GM19452 (cell line): ENCODE measurements around the gene MYOC.
"Not testable (repeated sequence)": the region's sequence is repeated elsewhere in the genome, so short reads cannot be mapped to it uniquely, and the experiment has no call there.

Experiments used
- ATAC-seq: cut with Tn5 transposase; IDR thresholded peaks from one replicate; pipeline ENCODE4 v1.9.1; 2021; ENCODE audit not compliant: unreplicated experiment

MYOC gene

DNA sequence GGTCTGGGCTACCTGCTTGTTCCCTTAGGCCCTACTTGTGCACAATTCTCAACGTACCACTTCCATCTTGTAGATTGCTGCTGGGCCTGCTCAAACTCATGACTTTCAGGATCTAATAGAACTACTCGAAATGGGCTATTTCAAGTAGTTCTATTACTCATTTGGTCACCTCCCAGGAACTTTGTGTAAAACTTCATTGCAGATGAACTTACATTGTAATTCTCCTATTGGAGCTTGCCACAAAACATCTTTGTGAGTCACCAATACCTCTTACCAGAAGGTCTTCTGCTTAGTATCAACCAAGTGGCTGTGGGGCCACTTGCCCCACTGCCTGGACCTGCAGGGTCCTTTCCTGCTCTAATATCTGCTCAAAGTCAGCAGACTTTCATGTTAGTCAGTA, 41.2 kb downstream of the MYOC start:
- no peak for ATAC-seq

GRCh38 chr1:171610385-171610784, 42.1 kb downstream of the MYOC start:
- ATAC-seq: peak; percentile 45

- peak; percentile 53 for ATAC-seq
Observed at GRCh38 chr1:171606402-171606941, 46.0 kb downstream of the MYOC start.

- ATAC-seq: not testable (repeated sequence)
Observed at GRCh38 chr1:171603042-171603441, 49.4 kb downstream of the MYOC start.

GRCh38 chr1:171600862-171601261, 51.6 kb downstream of the MYOC start:
- ATAC-seq: no peak

DNA sequence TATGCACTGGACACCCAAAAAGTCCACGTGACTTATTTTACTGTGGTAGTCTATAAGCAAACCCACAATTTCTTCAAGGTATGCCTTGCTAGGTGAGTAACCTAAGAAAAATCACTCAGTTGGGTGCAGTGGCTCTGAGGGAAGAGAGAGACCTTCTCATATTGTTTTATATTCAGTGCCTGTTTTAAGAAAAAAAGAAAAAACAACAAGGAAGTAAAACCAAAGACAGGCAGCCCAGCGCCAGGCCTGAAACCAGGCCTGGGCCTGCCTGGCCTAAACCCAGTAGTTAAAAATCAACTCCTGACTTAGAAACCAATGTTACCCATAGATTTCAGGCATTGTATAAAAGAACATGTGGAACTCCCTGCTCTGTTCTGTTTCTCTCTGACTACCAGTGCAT, 52.2 kb downstream of the MYOC start:
- peak; percentile 58 for ATAC-seq

DNA sequence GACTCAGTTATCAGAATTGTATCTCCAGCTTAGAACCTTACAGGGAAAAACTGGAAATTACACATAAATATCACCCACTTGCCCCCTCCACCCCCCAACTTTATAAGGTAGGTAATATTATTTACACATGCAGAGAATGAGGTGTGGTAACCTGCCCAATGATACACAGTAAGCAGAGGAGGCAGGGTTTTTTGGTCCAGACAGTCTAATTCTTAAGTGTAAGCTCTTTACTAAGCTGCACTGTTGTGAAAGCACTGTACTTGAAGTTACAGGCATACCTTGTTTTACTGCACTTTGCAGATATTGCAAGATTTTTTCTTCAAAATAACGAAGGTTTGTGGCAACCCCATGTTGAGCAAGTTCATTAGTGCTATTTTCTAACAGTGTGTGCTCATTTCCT, 55.3 kb downstream of the MYOC start:
- ATAC-seq: no peak

- no peak for ATAC-seq
Observed at GRCh38 chr1:171596705-171597104, 55.8 kb downstream of the MYOC start.

DNA sequence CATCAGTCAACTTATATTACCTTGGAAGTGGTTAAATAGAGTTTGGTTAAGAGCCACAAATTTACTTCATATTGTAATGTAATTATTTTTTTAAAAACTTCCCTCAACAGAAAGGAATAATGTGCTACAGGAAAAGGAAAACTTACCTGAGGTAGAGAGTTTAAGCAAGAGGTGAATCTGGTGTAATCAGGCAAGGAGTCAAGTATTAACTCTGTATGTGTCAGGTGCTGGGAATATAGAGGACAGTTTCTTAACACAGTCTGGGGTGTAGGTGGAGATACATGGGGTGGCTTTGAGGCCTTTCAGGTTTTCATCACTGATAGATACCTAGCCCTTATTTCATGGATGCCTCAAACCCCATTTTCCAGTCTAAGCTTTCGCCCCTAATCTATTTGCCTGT, 56.4 kb downstream of the MYOC start:
- ATAC-seq: no peak

DNA sequence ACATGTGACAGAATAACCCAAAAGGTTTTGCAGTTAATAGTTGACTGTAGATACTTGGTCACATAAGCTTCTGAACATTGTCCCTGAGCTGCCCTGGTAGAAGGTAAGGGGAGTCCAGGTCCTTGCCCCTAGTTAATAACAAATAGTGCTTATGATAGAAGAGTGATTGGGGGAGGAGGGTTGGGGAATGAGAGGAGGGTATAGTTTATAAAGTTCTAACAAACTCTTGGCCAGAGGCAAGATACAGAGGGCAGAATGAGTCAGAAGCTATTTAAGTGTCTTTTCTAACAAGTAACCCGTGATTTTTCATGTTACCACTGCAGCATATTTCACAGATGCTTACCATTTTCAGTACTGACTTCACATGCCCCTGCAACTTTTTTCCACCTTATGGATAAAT, 57.2 kb downstream of the MYOC start:
- ATAC-seq: no peak

GRCh38 chr1:171590022-171590421, 62.5 kb downstream of the MYOC start:
- ATAC-seq: no peak

- no peak for ATAC-seq
Observed at GRCh38 chr1:171588230-171588629, 64.3 kb downstream of the MYOC start.

DNA sequence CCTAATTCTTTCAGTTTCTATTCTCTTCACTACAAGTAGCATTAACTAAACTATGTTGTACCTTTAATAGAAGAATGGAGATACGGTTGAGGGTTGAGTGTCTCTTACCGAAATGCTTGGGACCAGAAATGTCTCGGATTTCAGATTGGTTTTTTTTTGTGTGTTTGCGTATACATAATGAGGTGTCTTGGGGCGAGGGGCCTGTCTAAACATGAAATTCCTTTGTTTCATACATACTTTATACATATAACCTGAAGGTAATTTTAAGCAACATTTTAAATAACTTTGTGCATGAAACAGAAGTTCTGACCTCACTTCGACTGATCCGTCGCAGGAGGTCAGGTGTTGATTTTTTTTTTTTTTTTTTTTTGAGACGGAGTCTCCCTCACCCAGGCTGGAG, 66.8 kb downstream of the MYOC start:
- ATAC-seq: no peak
